ENCODE data around the gene STK35.

STK35 gene

GRCh38 chr20:2127238-2127637 lies 25.6 kb downstream of the STK35 start:
- TF ChIP-seq FOXM1 (IDR thresholded peaks at IDR 0.05; ENCODE audit: borderline replicate concordance, low read depth) (no peak), CEBPB (IDR thresholded peaks at IDR 0.05) (no peak)
- TF ChIP-seq, protein P1, sequence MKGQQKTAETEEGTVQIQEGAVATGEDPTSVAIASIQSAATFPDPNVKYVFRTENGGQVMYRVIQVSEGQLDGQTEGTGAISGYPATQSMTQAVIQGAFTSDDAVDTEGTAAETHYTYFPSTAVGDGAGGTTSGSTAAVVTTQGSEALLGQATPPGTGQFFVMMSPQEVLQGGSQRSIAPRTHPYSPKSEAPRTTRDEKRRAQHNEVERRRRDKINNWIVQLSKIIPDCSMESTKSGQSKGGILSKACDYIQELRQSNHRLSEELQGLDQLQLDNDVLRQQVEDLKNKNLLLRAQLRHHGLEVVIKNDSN (IDR thresholded peaks at IDR 0.05) = no peak

DNA sequence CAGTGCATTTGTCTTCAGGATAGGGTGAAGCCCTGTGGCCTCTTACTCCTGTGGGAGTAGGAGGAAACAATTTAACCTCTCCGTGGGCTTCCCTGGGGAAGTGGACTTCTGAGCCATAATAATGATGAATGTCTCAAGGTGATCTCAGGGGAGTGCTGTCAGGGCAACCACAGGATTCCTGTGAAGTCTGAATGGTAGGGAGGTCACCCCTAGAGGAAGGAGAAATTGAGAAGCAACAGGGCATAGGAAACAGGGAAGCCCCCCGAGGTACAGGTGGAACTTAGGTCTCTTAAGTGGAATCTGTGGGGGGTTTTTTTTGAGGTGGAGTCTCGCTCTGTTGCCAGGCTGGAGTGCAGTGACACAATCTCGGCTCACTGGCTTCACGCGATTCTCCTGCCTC lies 26.9 kb downstream of the STK35 start:
- TF ChIP-seq ZBTB7A (IDR thresholded peaks at IDR 0.05; ENCODE audit: low read depth) = no peak

- TF ChIP-seq RAD21 (IDR thresholded peaks at IDR 0.05; ENCODE audit: low read depth) (no peak), TAF1 (IDR thresholded peaks at IDR 0.05; ENCODE audit: low read depth) (no peak), MAX (IDR thresholded peaks at IDR 0.05) (no peak), CEBPB (IDR thresholded peaks at IDR 0.05) (no peak), FOXM1 (IDR thresholded peaks at IDR 0.05; ENCODE audit: borderline replicate concordance, low read depth) (no peak), YY1 (IDR thresholded peaks at IDR 0.05; ENCODE audit: low read depth) (no peak), EP300 (IDR thresholded peaks at IDR 0.05; ENCODE audit: borderline replicate concordance) (no peak), TCF12 (IDR thresholded peaks at IDR 0.05; ENCODE audit: low read depth) (no peak), TEAD4 (IDR thresholded peaks at IDR 0.05) (no peak), ZBTB7A (IDR thresholded peaks at IDR 0.05; ENCODE audit: low read depth) (no peak), EGR1 (IDR thresholded peaks at IDR 0.05) (no peak), NFIC (IDR thresholded peaks at IDR 0.05) (no peak), CREB1 (IDR thresholded peaks at IDR 0.05; ENCODE audit: low read depth) (no peak)
- TF ChIP-seq, protein P1 (IDR thresholded peaks at IDR 0.05) = no peak
- TF ChIP-seq, protein P2, sequence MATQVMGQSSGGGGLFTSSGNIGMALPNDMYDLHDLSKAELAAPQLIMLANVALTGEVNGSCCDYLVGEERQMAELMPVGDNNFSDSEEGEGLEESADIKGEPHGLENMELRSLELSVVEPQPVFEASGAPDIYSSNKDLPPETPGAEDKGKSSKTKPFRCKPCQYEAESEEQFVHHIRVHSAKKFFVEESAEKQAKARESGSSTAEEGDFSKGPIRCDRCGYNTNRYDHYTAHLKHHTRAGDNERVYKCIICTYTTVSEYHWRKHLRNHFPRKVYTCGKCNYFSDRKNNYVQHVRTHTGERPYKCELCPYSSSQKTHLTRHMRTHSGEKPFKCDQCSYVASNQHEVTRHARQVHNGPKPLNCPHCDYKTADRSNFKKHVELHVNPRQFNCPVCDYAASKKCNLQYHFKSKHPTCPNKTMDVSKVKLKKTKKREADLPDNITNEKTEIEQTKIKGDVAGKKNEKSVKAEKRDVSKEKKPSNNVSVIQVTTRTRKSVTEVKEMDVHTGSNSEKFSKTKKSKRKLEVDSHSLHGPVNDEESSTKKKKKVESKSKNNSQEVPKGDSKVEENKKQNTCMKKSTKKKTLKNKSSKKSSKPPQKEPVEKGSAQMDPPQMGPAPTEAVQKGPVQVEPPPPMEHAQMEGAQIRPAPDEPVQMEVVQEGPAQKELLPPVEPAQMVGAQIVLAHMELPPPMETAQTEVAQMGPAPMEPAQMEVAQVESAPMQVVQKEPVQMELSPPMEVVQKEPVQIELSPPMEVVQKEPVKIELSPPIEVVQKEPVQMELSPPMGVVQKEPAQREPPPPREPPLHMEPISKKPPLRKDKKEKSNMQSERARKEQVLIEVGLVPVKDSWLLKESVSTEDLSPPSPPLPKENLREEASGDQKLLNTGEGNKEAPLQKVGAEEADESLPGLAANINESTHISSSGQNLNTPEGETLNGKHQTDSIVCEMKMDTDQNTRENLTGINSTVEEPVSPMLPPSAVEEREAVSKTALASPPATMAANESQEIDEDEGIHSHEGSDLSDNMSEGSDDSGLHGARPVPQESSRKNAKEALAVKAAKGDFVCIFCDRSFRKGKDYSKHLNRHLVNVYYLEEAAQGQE (IDR thresholded peaks at IDR 0.05; ENCODE audit: low read depth) = no peak
Measured at GRCh38 chr20:2130062-2130591, 28.5 kb downstream of the STK35 start.

- no peak for TF ChIP-seq FOXM1 (IDR thresholded peaks at IDR 0.05; ENCODE audit: borderline replicate concordance, low read depth)
- TF ChIP-seq CREB1 (IDR thresholded peaks at IDR 0.05; ENCODE audit: low read depth) = no peak
- TF ChIP-seq EGR1 (IDR thresholded peaks at IDR 0.05) = no peak
- no peak for TF ChIP-seq ZBTB7A (IDR thresholded peaks at IDR 0.05; ENCODE audit: low read depth)
- no peak for TF ChIP-seq RAD21 (IDR thresholded peaks at IDR 0.05; ENCODE audit: low read depth)
- TF ChIP-seq YY1 (IDR thresholded peaks at IDR 0.05; ENCODE audit: low read depth) = no peak
- TF ChIP-seq TAF1 (IDR thresholded peaks at IDR 0.05; ENCODE audit: low read depth) = no peak
- TF ChIP-seq TCF12 (IDR thresholded peaks at IDR 0.05; ENCODE audit: low read depth) = no peak
- TF ChIP-seq, protein P2 (IDR thresholded peaks at IDR 0.05; ENCODE audit: low read depth) = no peak
- TF ChIP-seq, protein P1 (IDR thresholded peaks at IDR 0.05) = no peak
- TF ChIP-seq EP300 (IDR thresholded peaks at IDR 0.05; ENCODE audit: borderline replicate concordance) = no peak
- TF ChIP-seq CEBPB (IDR thresholded peaks at IDR 0.05) = no peak
- no peak for TF ChIP-seq TEAD4 (IDR thresholded peaks at IDR 0.05)
- TF ChIP-seq MAX (IDR thresholded peaks at IDR 0.05) = no peak
- TF ChIP-seq NFIC (IDR thresholded peaks at IDR 0.05) = no peak
Measured at GRCh38 chr20:2130683-2131082, 29.1 kb downstream of the STK35 start.

DNA sequence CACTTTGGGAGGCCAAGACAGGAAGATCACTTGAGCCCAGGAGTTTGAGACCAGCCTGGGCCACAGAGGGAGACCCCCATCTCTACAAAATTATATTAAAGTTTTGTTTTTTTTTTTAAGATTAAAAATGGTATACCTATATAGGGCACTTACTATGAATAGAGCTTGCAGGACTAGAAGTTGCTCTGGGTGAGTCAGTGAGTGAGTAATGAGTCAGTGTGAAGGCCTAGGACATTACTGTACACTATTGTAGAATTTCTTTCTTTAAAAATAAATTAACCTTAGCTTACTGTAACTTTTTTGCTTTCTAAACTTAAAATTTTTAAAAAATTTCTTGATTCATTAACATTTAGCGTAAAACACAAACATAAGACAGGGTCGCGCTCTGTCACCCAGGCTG lies 29.7 kb downstream of the STK35 start:
- TF ChIP-seq ZBTB7A (IDR thresholded peaks at IDR 0.05; ENCODE audit: low read depth) (no peak), RAD21 (IDR thresholded peaks at IDR 0.05; ENCODE audit: low read depth) (no peak), EGR1 (IDR thresholded peaks at IDR 0.05) (no peak), CEBPB (IDR thresholded peaks at IDR 0.05) (no peak), TCF12 (IDR thresholded peaks at IDR 0.05; ENCODE audit: low read depth) (no peak), EP300 (IDR thresholded peaks at IDR 0.05; ENCODE audit: borderline replicate concordance) (no peak), YY1 (IDR thresholded peaks at IDR 0.05; ENCODE audit: low read depth) (no peak), NFIC (IDR thresholded peaks at IDR 0.05) (no peak), CREB1 (IDR thresholded peaks at IDR 0.05; ENCODE audit: low read depth) (no peak), TEAD4 (IDR thresholded peaks at IDR 0.05) (no peak), TAF1 (IDR thresholded peaks at IDR 0.05; ENCODE audit: low read depth) (no peak), MAX (IDR thresholded peaks at IDR 0.05) (no peak), FOXM1 (IDR thresholded peaks at IDR 0.05; ENCODE audit: borderline replicate concordance, low read depth) (no peak)
- TF ChIP-seq, protein P1 (IDR thresholded peaks at IDR 0.05) = no peak
- TF ChIP-seq, protein P2 (IDR thresholded peaks at IDR 0.05; ENCODE audit: low read depth) = no peak

All from Ishikawa (cell line).